Measurements from ENCODE around the gene EXOC6. TPM values are rescaled to one million over a fixed set of nuclear protein-coding genes. Genes with fewer than 3 reads are reported as not detected.

The EXOC6 gene
- total RNA-seq, 1 donor from 2014 or later: 9.1 TPM

- DNase-seq: no peak
- Mint-ChIP-seq H3K27ac (ENCODE audit: unreplicated experiment) (no peak within 1 kb of the TSS), H3K4me3 (ENCODE audit: unreplicated experiment) (peak within 1 kb of the TSS; percentile 90), H3K4me1 (ENCODE audit: low read depth, unreplicated experiment) (peaks cover 5% of the 10 kb centered on the region), H3K36me3 (ENCODE audit: unreplicated experiment) (no peaks in the 10 kb centered on the region), H3K9me3 (ENCODE audit: unreplicated experiment) (peaks cover 8% of the 10 kb centered on the region), H3K27me3 (ENCODE audit: unreplicated experiment) (peaks cover 37% of the 10 kb centered on the region)
- TF ChIP-seq CTCF (IDR thresholded peaks at IDR 0.05; ENCODE audit: partially characterized antibody, unreplicated experiment): peak; percentile 19
These were observed 225.3 kb downstream of the EXOC6 start, which contains the start of gene CYP26A1 for GRCh38 chr10:93073539-93074146. TSS of gene CYP26A1 (plus strand) at chr10:93073893. CDS start at chr10:93073935, 42 bp downstream.

GRCh38 chr10:93074147-93074596 lies 225.9 kb downstream of the EXOC6 start:
- H3K4me1 Mint-ChIP-seq (ENCODE audit: low read depth, unreplicated experiment): peaks cover 4% of the 10 kb centered on the region
- TF ChIP-seq CTCF (IDR thresholded peaks at IDR 0.05; ENCODE audit: partially characterized antibody, unreplicated experiment): no peak
- no peaks in the 10 kb centered on the region for H3K36me3 Mint-ChIP-seq (ENCODE audit: unreplicated experiment)
- peak overlapping the region; percentile 90 for H3K4me3 Mint-ChIP-seq (ENCODE audit: unreplicated experiment)
- H3K27me3 Mint-ChIP-seq (ENCODE audit: unreplicated experiment): peaks cover 33% of the 10 kb centered on the region
- peak; percentile 45 for DNase-seq
- no peak overlapping the region for H3K27ac Mint-ChIP-seq (ENCODE audit: unreplicated experiment)
- peaks cover 8% of the 10 kb centered on the region for H3K9me3 Mint-ChIP-seq (ENCODE audit: unreplicated experiment)

- peaks cover 4% of the 10 kb centered on the region for H3K4me1 Mint-ChIP-seq (ENCODE audit: low read depth, unreplicated experiment)
- TF ChIP-seq CTCF (IDR thresholded peaks at IDR 0.05; ENCODE audit: partially characterized antibody, unreplicated experiment): no peak
- H3K4me3 Mint-ChIP-seq (ENCODE audit: unreplicated experiment): peak overlapping the region; percentile 90
- peak; percentile 42 for DNase-seq
- H3K27ac Mint-ChIP-seq (ENCODE audit: unreplicated experiment): no peak overlapping the region
- H3K36me3 Mint-ChIP-seq (ENCODE audit: unreplicated experiment): no peaks in the 10 kb centered on the region
- peaks cover 8% of the 10 kb centered on the region for H3K9me3 Mint-ChIP-seq (ENCODE audit: unreplicated experiment)
- H3K27me3 Mint-ChIP-seq (ENCODE audit: unreplicated experiment): peaks cover 32% of the 10 kb centered on the region
These were observed 226.5 kb downstream of the EXOC6 start for GRCh38 chr10:93074597-93075368.

GRCh38 chr10:93075369-93076221 lies 227.3 kb downstream of the EXOC6 start:
- DNase-seq: no peak
- Mint-ChIP-seq H3K4me1 (ENCODE audit: low read depth, unreplicated experiment) (peaks cover 7% of the 10 kb centered on the region), H3K27ac (ENCODE audit: unreplicated experiment) (no peak overlapping the region), H3K36me3 (ENCODE audit: unreplicated experiment) (no peaks in the 10 kb centered on the region), H3K27me3 (ENCODE audit: unreplicated experiment) (peaks cover 31% of the 10 kb centered on the region), H3K9me3 (ENCODE audit: unreplicated experiment) (peaks cover 8% of the 10 kb centered on the region), H3K4me3 (ENCODE audit: unreplicated experiment) (peak overlapping the region; percentile 90)
- TF ChIP-seq CTCF (IDR thresholded peaks at IDR 0.05; ENCODE audit: partially characterized antibody, unreplicated experiment): no peak

Measured in glutamatergic neuron (in vitro differentiated cells).